ENCODE measurements around the gene FOXD2.
A peak's percentile ranks its signal among the peaks of the same experiment; 100 is the strongest.

Gene FOXD2

GRCh38 chr1:47435506-47436303, 2.1 kb upstream of the FOXD2 start:
- TF ChIP-seq CTCF (IDR thresholded peaks at IDR 0.05; ENCODE audit: low read depth, low read length), result no peak
- H3K4me3 ChIP-seq (ENCODE audit: low read depth, low read length), result peak overlapping the region; percentile 68; the same call in 1 of the 2 replicates

- peak overlapping the region; percentile 68 for H3K4me3 ChIP-seq (ENCODE audit: low read depth, low read length)
- TF ChIP-seq CTCF (IDR thresholded peaks at IDR 0.05; ENCODE audit: low read depth, low read length), result peak; percentile 99
These were observed 1.4 kb upstream of the FOXD2 start for GRCh38 chr1:47436304-47436978.

GRCh38 chr1:47436979-47437446, 831 bp upstream of the FOXD2 start:
- H3K4me3 ChIP-seq (ENCODE audit: low read depth, low read length), result peak overlapping the region; percentile 68
- TF ChIP-seq CTCF (IDR thresholded peaks at IDR 0.05; ENCODE audit: low read depth, low read length), result no peak

GRCh38 chr1:47438165-47439016, 547 bp downstream of the FOXD2 start:
- no peak for TF ChIP-seq CTCF (IDR thresholded peaks at IDR 0.05; ENCODE audit: low read depth, low read length)
- peak overlapping the region; percentile 68 for H3K4me3 ChIP-seq (ENCODE audit: low read depth, low read length)

- no peak for TF ChIP-seq CTCF (IDR thresholded peaks at IDR 0.05; ENCODE audit: low read depth, low read length)
These were observed 1.4 kb downstream of the FOXD2 start for GRCh38 chr1:47439017-47439818.

GRCh38 chr1:47439819-47440598, 2.2 kb downstream of the FOXD2 start:
- TF ChIP-seq CTCF (IDR thresholded peaks at IDR 0.05; ENCODE audit: low read depth, low read length), result no peak
- H3K4me3 ChIP-seq (ENCODE audit: low read depth, low read length), result no peak overlapping the region

More at GRCh38 chr1:47439017-47439818, 1.4 kb downstream of the FOXD2 start:
- no peak overlapping the region for H3K4me3 ChIP-seq (ENCODE audit: low read depth, low read length)

Data from WI38 (cell line).